Skeletal muscle tissue (tissue), 4 donors: ENCODE measurements around the gene LAMP5. TPM values are rescaled to one million over a fixed set of nuclear protein-coding genes. Genes with fewer than 3 reads are reported as not detected.

Experiments used
- H3K27ac ChIP-seq: one replicate; pipeline ENCODE4 v1.7.0; 2013; ENCODE audit warnings: mild to moderate bottlenecking, low read depth, low read length, inconsistent platforms
- H3K27me3 ChIP-seq, 3 donors: one replicate each; pipeline ENCODE4 v1.7.0; 2013; ENCODE audit warnings: low read length in 3 of 3; ENCODE audit not compliant: control insufficient read depth in 3 of 3, insufficient read depth in 3 of 3
- H3K36me3 ChIP-seq, 3 donors: one replicate each; pipeline ENCODE4 v1.7.0; 2013; ENCODE audit warnings: low read length in 3 of 3; ENCODE audit not compliant: control insufficient read depth in 3 of 3, insufficient read depth in 3 of 3
- H3K4me1 ChIP-seq, 3 donors: one replicate each; pipeline ENCODE4 v1.7.0; 2013; ENCODE audit warnings: low read length in 3 of 3, mild to moderate bottlenecking in 3 of 3; ENCODE audit not compliant: control insufficient read depth in 3 of 3, insufficient read depth in 3 of 3
- H3K4me3 ChIP-seq, 3 donors: one replicate each; pipeline ENCODE4 v1.7.0; 2013; ENCODE audit warnings: low read length in 3 of 3
- H3K9ac ChIP-seq, 3 donors: one replicate each; pipeline ENCODE4 v1.7.0; 2013; ENCODE audit warnings: low read length in 3 of 3, mild to moderate bottlenecking in 3 of 3, moderate library complexity in 2 of 3, low read depth in 1 of 3
- H3K9me3 ChIP-seq, 3 donors: one replicate each; pipeline ENCODE4 v1.7.0; 2013; ENCODE audit warnings: low read length in 3 of 3; ENCODE audit not compliant: control insufficient read depth in 3 of 3
- total RNA-seq: library from RNA; depleted of rRNA; stranded (reverse); fragments of >200 nt; gene quantifications from one replicate; pipeline ENCODE4 v1.2.3, GENCODE V29; 2014
- donor health status: Osteomylitis.

Gene LAMP5
- total RNA-seq, 1 donor from 2014 or later = 1.6 TPM

- Histone ChIP-seq H3K27ac (no peak overlapping the region), H3K36me3 (no peaks in the 10 kb centered on the region), H3K9ac (no peak overlapping the region), H3K27me3 (no peaks in the 10 kb centered on the region), H3K4me3 (no peak overlapping the region), H3K4me1 (no peaks in the 10 kb centered on the region), H3K9me3 (no peaks in the 10 kb centered on the region)
These were observed 16.1 kb upstream of the LAMP5 start for GRCh38 chr20:9498322-9498721.

- H3K36me3 ChIP-seq = no peaks in the 10 kb centered on the region
These were observed 15.1 kb upstream of the LAMP5 start for GRCh38 chr20:9499126-9499899.

GRCh38 chr20:9500121-9500520, 14.3 kb upstream of the LAMP5 start:
- H3K27me3 ChIP-seq = peaks cover 0 to under 1% (median 0%) of the 10 kb centered on the region in 3 donors
- H3K9ac ChIP-seq = no peak overlapping the region
- H3K4me3 ChIP-seq = no peak overlapping the region
- H3K36me3 ChIP-seq = no peaks in the 10 kb centered on the region
- H3K4me1 ChIP-seq = no peaks in the 10 kb centered on the region
- no peaks in the 10 kb centered on the region for H3K9me3 ChIP-seq
- no peak overlapping the region for H3K27ac ChIP-seq

More at GRCh38 chr20:9499126-9499899, 15.1 kb upstream of the LAMP5 start:
- Histone ChIP-seq H3K4me3 (no peak overlapping the region), H3K9me3 (no peaks in the 10 kb centered on the region), H3K27ac (no peak overlapping the region), H3K9ac (no peak overlapping the region), H3K4me1 (no peaks in the 10 kb centered on the region), H3K27me3 (no peaks in the 10 kb centered on the region)

GRCh38 chr20:9501473-9501872, 12.9 kb upstream of the LAMP5 start:
- Histone ChIP-seq H3K4me1 (peaks cover 3 to 4% (median 3%) of the 10 kb centered on the region in 3 donors), H3K4me3 (no peak overlapping the region), H3K9ac (no peak overlapping the region), H3K9me3 (no peaks in the 10 kb centered on the region), H3K27me3 (peaks cover 10 to 14% (median 12%) of the 10 kb centered on the region in 3 donors), H3K36me3 (no peaks in the 10 kb centered on the region), H3K27ac (no peak overlapping the region)

GRCh38 chr20:9503526-9504245, 10.7 kb upstream of the LAMP5 start:
- Histone ChIP-seq H3K27me3 (peaks cover 31 to 33% (median 33%) of the 10 kb centered on the region in 3 donors), H3K27ac (no peak overlapping the region), H3K4me3 (no peak overlapping the region), H3K36me3 (no peaks in the 10 kb centered on the region), H3K9me3 (no peaks in the 10 kb centered on the region), H3K4me1 (peaks cover 3 to 4% (median 3%) of the 10 kb centered on the region in 3 donors), H3K9ac (no peak overlapping the region)

- H3K27me3 ChIP-seq = peaks cover 41 to 46% (median 44%) of the 10 kb centered on the region in 3 donors
- H3K9me3 ChIP-seq = no peaks in the 10 kb centered on the region
- peak overlapping the region in 1 of 3 donors; percentile 6 for H3K4me3 ChIP-seq
- peak overlapping the region in 1 of 3 donors; percentile 34 for H3K9ac ChIP-seq
- H3K4me1 ChIP-seq = peaks cover 3 to 4% (median 3%) of the 10 kb centered on the region in 3 donors
- H3K36me3 ChIP-seq = no peaks in the 10 kb centered on the region
- H3K27ac ChIP-seq = no peak overlapping the region
These were observed 8.0 kb upstream of the LAMP5 start for GRCh38 chr20:9506280-9506821.

GRCh38 chr20:9506964-9507369, 7.4 kb upstream of the LAMP5 start:
- Histone ChIP-seq H3K4me3 (no peak overlapping the region), H3K9ac (no peak overlapping the region), H3K4me1 (peaks cover 3 to 4% (median 3%) of the 10 kb centered on the region in 3 donors), H3K36me3 (no peaks in the 10 kb centered on the region), H3K9me3 (no peaks in the 10 kb centered on the region), H3K27ac (no peak overlapping the region), H3K27me3 (peaks cover 41 to 52% (median 48%) of the 10 kb centered on the region in 3 donors)

GRCh38 chr20:9507544-9508239, 6.7 kb upstream of the LAMP5 start:
- Histone ChIP-seq H3K9me3 (no peaks in the 10 kb centered on the region), H3K27ac (no peak overlapping the region), H3K27me3 (peaks cover 41 to 53% (median 48%) of the 10 kb centered on the region in 3 donors), H3K4me1 (peaks cover 3 to 4% (median 3%) of the 10 kb centered on the region in 3 donors), H3K36me3 (no peaks in the 10 kb centered on the region), H3K9ac (no peak overlapping the region), H3K4me3 (no peak overlapping the region)

- no peak overlapping the region for H3K9ac ChIP-seq
- peaks cover 3 to 4% (median 3%) of the 10 kb centered on the region in 3 donors for H3K4me1 ChIP-seq
- H3K27me3 ChIP-seq = peaks cover 41 to 53% (median 48%) of the 10 kb centered on the region in 3 donors
- H3K36me3 ChIP-seq = no peaks in the 10 kb centered on the region
- no peak overlapping the region for H3K4me3 ChIP-seq
- no peak overlapping the region for H3K27ac ChIP-seq
- no peaks in the 10 kb centered on the region for H3K9me3 ChIP-seq
These were observed 6.1 kb upstream of the LAMP5 start for GRCh38 chr20:9508240-9508661.
